OCI-LY1 (cell line): ENCODE data around the gene PTPRN2.

Source experiments
- H2AFZ ChIP-seq: fragments of 200-600 bp; sonication (generic), shearing (Covaris generic); 2 replicates; pipeline ENCODE4 v1.6.0; 2014; ENCODE audit warnings: antibody characterized with exemption, mild to moderate bottlenecking, low read length
- H3F3A ChIP-seq: fragments of 200-600 bp; sonication (generic), shearing (Covaris generic); 2 replicates; pipeline ENCODE4 v1.6.0; 2014; ENCODE audit warnings: mild to moderate bottlenecking, antibody characterized with exemption, low read length, moderate library complexity; ENCODE audit not compliant: insufficient read depth
- H3K27ac ChIP-seq: fragments of 200-600 bp; sonication (generic); 2 replicates; pipeline ENCODE4 v1.5.1; 2014; ENCODE audit warnings: low read length, mixed run types, mild to moderate bottlenecking, low read depth; ENCODE audit not compliant: poor library complexity, severe bottlenecking
- H3K27me3 ChIP-seq: fragments of 200-600 bp; sonication (generic); 2 replicates; pipeline ENCODE4 v1.6.0; 2014; ENCODE audit warnings: antibody characterized with exemption, mild to moderate bottlenecking, low read length, moderate library complexity; ENCODE audit not compliant: insufficient read depth
- H3K36me3 ChIP-seq: fragments of 200-600 bp; sonication (generic); 2 replicates; pipeline ENCODE4 v1.6.1; 2014; ENCODE audit warnings: mild to moderate bottlenecking, antibody characterized with exemption, low read length, moderate library complexity, mixed read lengths; ENCODE audit not compliant: insufficient read depth
- H3K4me1 ChIP-seq: fragments of 200-600 bp; sonication (generic); 2 replicates; pipeline ENCODE4 v1.5.1; 2014; ENCODE audit warnings: mild to moderate bottlenecking, low read length, moderate library complexity; ENCODE audit not compliant: insufficient read depth, severe bottlenecking
- H3K4me2 ChIP-seq: fragments of 200-600 bp; sonication (generic), shearing (Covaris generic); 2 replicates; pipeline ENCODE4 v1.6.1; 2014; ENCODE audit warnings: low read length
- H3K4me3 ChIP-seq: fragments of 200-600 bp; sonication (generic); 2 replicates; pipeline ENCODE4 v1.5.1; 2014; ENCODE audit warnings: low read length, low read depth, mild to moderate bottlenecking, mixed read lengths; ENCODE audit not compliant: poor library complexity, severe bottlenecking
- H3K79me2 ChIP-seq: fragments of 200-600 bp; shearing (Covaris generic); 2 replicates; pipeline ENCODE4 v1.6.1; 2016; ENCODE audit warnings: mixed run types, low read length, mixed read lengths; ENCODE audit not compliant: insufficient read depth
- H3K9ac ChIP-seq: fragments of 200-600 bp; sonication (generic), shearing (Covaris generic); 2 replicates; pipeline ENCODE4 v1.6.1; 2014; ENCODE audit warnings: mild to moderate bottlenecking, low read length, mixed read lengths
- H3K9me2 ChIP-seq: fragments of 200-600 bp; sonication (generic), shearing (Covaris generic); 2 replicates; pipeline ENCODE4 v1.6.1; 2014; ENCODE audit warnings: low read depth, mild to moderate bottlenecking, low read length, mixed read lengths
- H3K9me3 ChIP-seq: fragments of 200-600 bp; shearing (Covaris generic); 2 replicates; pipeline ENCODE4 v1.6.1; 2014; ENCODE audit warnings: low read length, mixed read lengths
- H4K20me1 ChIP-seq: fragments of 200-600 bp; sonication (generic), shearing (Covaris generic); 2 replicates; pipeline ENCODE4 v1.6.0; 2016; ENCODE audit warnings: mild to moderate bottlenecking, low read length; ENCODE audit not compliant: insufficient read depth
- CTCF ChIP-seq: fragments of 200-600 bp; sonication (generic), shearing (Covaris generic); IDR thresholded peaks from 2 replicates; pipeline ENCODE4 v1.5.1; 2017; ENCODE audit warnings: mild to moderate bottlenecking, antibody characterized with exemption, low read length, moderate library complexity, mixed read lengths
- EZH2 ChIP-seq: fragments of 200-600 bp; sonication (generic), shearing (Covaris generic); IDR thresholded peaks from 2 replicates; pipeline ENCODE4 v1.8.0; 2017; ENCODE audit warnings: borderline replicate concordance, mixed run types, mild to moderate bottlenecking, antibody characterized with exemption, low read length, moderate library complexity, mixed read lengths

The PTPRN2 gene

DNA sequence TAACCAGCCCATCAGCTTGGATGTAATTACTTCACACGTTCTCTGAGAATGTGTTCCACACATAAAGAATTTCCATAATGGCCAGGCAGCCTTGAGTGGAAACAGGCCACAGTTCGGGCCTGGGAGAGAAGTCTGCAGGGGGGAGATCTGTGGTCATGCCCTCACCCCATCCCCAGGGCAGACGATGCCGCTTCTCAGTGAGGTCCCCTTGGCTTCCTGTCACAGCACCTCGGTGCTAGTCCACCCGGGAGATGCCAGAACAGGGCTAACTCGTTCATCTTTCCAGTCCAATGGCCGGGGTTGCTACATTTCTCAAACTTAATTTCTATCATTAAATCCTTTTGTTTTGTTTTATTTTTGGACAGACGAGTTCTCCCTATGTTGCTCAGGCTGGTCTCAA, 624.1 kb downstream of the PTPRN2 start:
- 0 out of 2 replicates have a peak, but pooled peaks cover 14% of the 10 kb centered on the region for H3K27me3 ChIP-seq
- H3K4me2 ChIP-seq, result no peak overlapping the region
- H4K20me1 ChIP-seq, result no peaks in the 10 kb centered on the region
- H2AFZ ChIP-seq, result no peak overlapping the region
- no peaks in the 10 kb centered on the region for H3K36me3 ChIP-seq
- H3K79me2 ChIP-seq, result no peaks in the 10 kb centered on the region
- H3K9me3 ChIP-seq, result peaks cover 7% of the 10 kb centered on the region
- no peaks in the 10 kb centered on the region for H3K4me1 ChIP-seq
- no peak overlapping the region for H3K4me3 ChIP-seq
- H3K9me2 ChIP-seq, result no peaks in the 10 kb centered on the region
- no peak for TF ChIP-seq CTCF
- TF ChIP-seq EZH2, result no peak
- no peak overlapping the region for H3K27ac ChIP-seq
- no peaks in the 10 kb centered on the region for H3F3A ChIP-seq
- H3K9ac ChIP-seq, result no peak overlapping the region

DNA sequence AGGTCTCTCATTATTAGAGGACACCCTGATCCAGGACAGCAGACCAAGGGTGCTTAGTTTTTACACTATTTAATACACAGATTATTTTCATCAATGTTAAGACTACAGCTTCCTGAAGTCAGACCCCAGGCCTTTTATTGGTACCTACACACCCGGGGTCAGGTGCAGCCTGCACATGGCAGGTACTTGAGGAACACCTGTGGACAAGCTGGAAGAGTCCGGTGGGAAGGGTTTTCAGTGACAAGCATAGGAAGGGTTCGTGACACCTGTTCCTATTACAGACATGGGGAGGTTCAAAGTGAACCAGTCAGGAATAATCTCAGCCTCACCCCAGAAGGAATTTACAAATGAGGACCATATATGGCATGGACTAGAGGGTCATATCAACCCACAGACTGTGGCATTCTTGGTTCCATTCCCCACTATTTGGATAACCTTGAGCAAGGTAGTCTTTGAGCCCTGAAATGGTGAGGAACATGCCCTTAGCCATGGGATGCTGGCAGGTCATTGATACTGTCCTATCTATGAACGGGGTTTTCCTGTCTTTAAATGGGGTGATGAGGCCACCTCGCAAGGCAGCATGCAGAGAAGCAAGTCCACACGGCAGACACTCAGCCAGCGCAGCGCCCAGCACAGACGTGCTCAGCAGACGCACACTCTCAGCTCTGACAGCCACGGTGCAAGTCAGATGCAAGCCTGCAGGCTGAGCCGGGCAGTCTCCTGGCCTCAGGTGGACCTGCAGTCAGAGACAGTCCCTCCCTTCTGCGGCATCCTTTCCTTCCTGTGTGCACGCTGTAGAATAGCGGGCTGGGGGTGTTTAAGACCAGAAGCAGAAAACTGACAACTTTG, 624.9 kb downstream of the PTPRN2 start:
- H3K27me3 ChIP-seq, result 0 out of 2 replicates have a peak, but pooled peaks cover 14% of the 10 kb centered on the region
- no peak overlapping the region for H3K27ac ChIP-seq
- no peaks in the 10 kb centered on the region for H3F3A ChIP-seq
- H3K9me2 ChIP-seq, result no peaks in the 10 kb centered on the region
- no peak overlapping the region for H3K9ac ChIP-seq
- H4K20me1 ChIP-seq, result no peaks in the 10 kb centered on the region
- TF ChIP-seq CTCF (no peak), EZH2 (no peak)
- peaks cover 8% of the 10 kb centered on the region for H3K9me3 ChIP-seq
- no peak overlapping the region for H3K4me2 ChIP-seq
- H2AFZ ChIP-seq, result no peak overlapping the region
- H3K79me2 ChIP-seq, result no peaks in the 10 kb centered on the region
- no peak overlapping the region for H3K4me3 ChIP-seq
- H3K36me3 ChIP-seq, result no peaks in the 10 kb centered on the region
- no peaks in the 10 kb centered on the region for H3K4me1 ChIP-seq

DNA sequence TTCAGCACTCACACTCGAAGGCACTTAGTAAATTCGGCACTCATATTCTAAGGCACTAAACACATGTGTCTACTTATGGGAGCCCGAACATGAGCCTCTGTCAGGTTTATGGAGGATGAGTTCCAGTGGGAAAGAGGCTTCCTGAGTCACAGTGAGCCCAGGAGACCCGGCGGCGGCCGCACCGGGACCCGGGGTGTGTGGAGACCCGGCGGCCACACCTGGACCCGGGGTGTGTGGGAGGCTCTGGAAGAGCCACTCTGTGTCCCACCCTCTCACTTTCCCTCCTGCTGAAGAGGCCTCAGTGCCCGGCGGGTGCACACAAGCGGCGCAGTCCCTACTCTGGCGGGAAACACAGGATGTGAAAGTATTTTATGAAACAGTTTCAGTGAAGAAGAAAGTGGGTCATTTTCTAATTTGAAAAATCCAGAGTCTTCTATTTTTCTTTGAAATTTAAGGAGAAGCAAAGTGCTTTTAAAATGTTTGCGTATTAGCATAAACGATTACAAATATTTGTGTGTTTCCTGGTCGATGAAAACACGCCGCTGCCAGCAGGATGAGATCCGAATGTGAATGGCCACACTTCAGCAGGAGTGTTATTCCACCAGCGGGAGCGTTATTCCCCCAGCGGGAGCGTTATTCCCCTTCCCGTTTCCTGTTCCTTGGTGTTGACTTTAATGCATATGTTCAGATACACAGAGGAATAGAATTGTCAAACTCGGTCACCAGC, 625.7 kb downstream of the PTPRN2 start:
- no peak for TF ChIP-seq EZH2
- no peaks in the 10 kb centered on the region for H3K4me1 ChIP-seq
- H3K36me3 ChIP-seq, result no peaks in the 10 kb centered on the region
- H3K4me2 ChIP-seq, result no peak overlapping the region
- H3K27me3 ChIP-seq, result 0 out of 2 replicates have a peak, but pooled peaks cover 14% of the 10 kb centered on the region
- peaks cover 8% of the 10 kb centered on the region for H3K9me3 ChIP-seq
- H3K79me2 ChIP-seq, result no peaks in the 10 kb centered on the region
- no peak overlapping the region for H2AFZ ChIP-seq
- no peaks in the 10 kb centered on the region for H3F3A ChIP-seq
- no peaks in the 10 kb centered on the region for H3K9me2 ChIP-seq
- H3K9ac ChIP-seq, result no peak overlapping the region
- H3K27ac ChIP-seq, result no peak overlapping the region
- H4K20me1 ChIP-seq, result no peaks in the 10 kb centered on the region
- H3K4me3 ChIP-seq, result no peak overlapping the region
